Suprapubic skin (tissue), 4 donors: ENCODE measurements around the gene BLCAP. TPM values are rescaled to one million over a fixed set of nuclear protein-coding genes. Genes with fewer than 3 reads are reported as not detected.

ENCODE experiments used
- DNase-seq, 2 donors: peaks; one replicate each; pipeline ENCODE4 v3.0.0-alpha.2; 2019; ENCODE audit warnings: low spot score in 2 of 2
- H3K27ac ChIP-seq: fragments of 200-600 bp; sonication (generic); one replicate; pipeline ENCODE4 v1.5.1; 2019
- H3K27me3 ChIP-seq: fragments of 200-600 bp; sonication (generic); one replicate; pipeline ENCODE4 v1.5.1; 2019
- H3K36me3 ChIP-seq: fragments of 200-600 bp; sonication (generic); one replicate; pipeline ENCODE4 v1.5.1; 2019
- H3K4me1 ChIP-seq: fragments of 200-600 bp; sonication (generic); one replicate; pipeline ENCODE4 v1.5.1; 2019
- H3K4me3 ChIP-seq: fragments of 200-600 bp; sonication (generic); one replicate; pipeline ENCODE4 v1.5.1; 2019; ENCODE audit warnings: mild to moderate bottlenecking
- H3K9me3 ChIP-seq: fragments of 200-600 bp; sonication (generic); one replicate; pipeline ENCODE4 v1.5.1; 2019
- EP300 ChIP-seq: sonication (generic); formaldehyde crosslinking; IDR thresholded peaks from one replicate; pipeline ENCODE4 v1.6.1; 2017; ENCODE audit warnings: antibody characterized with exemption
- POLR2A ChIP-seq, 2 donors: fragments of 450-650 bp; IDR thresholded peaks; one replicate each; pipeline ENCODE4 v1.6.1; 2017; ENCODE audit warnings: antibody characterized with exemption in 2 of 2, mild to moderate bottlenecking in 2 of 2, moderate library complexity in 2 of 2
- POLR2AphosphoS5 ChIP-seq, 3 donors: sonication (generic); formaldehyde crosslinking; IDR thresholded peaks; one replicate each; pipeline ENCODE4 v1.6.1; 2017; ENCODE audit warnings: antibody characterized with exemption in 3 of 3
- WGBS: methylation state at CpG from one replicate; pipeline ENCODE4 v1.1.5; 2018; 5-methylcytosine and 5-hydroxymethylcytosine counted together
- total RNA-seq, 4 donors: library from RNA; depleted of rRNA; stranded (reverse); fragments of >200 nt; gene quantifications; one replicate each; pipeline ENCODE4 v1.1.0, GENCODE V29; 2016
- TF ChIP-seq, protein P1 (sequence below), 2 donors: fragments of 200-600 bp in 1 of 2; fragments of 450-650 bp in 1 of 2; sonication (generic) in 1 of 2; IDR thresholded peaks; one replicate each; pipeline ENCODE4 v1.5.1; 2016 to 2019; ENCODE audit warnings: antibody characterized with exemption in 2 of 2, mild to moderate bottlenecking in 1 of 2, moderate library complexity in 1 of 2

The BLCAP gene
- total RNA-seq, 4 donors from 2014 or later, result 126 to 198 (median 136) TPM

DNA sequence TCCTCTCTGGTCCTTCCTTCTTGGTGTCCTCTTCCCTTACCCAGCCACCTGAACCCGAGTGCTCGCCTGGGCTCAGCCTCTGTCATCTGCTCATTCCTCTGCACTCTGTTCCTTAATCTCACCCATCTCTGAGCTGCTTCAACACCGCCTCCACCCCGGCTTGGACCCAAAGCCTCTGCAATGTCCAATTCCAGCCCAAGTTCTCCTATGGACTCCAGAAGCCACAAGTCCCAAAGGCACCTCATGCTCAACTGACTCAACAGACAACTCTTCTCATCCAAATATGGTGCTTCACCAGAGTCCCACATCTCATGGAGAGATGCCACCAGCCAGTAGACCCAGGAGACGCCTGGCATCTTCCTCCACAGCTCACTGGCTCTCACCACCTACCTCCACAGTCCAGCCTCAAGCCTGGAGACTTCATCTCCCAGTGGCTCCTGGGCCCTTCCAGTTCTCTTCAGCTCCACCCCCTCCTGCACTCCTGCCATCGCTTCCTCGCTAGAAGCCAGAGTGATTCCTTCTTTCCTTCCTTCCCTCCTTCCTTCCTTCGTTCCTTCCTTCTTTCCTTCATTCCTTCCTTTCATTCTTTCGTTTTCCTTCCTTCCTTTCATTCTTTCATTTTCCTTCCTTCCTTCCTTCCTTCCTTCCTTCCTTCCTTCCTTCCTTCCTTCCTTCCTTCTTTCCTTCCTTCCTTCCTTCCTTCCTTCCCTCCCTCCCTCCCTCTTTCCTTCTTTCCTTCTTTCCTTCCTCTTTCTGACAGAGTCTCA is 47.6 kb downstream of the BLCAP start:
- WGBS, result 89% methylated on average over 9 of the region's 9 CpGs
- TF ChIP-seq POLR2A (IDR thresholded peaks at IDR 0.05) (no peak), POLR2AphosphoS5 (IDR thresholded peaks at IDR 0.05) (no peak), EP300 (no peak)
- TF ChIP-seq, protein P1, sequence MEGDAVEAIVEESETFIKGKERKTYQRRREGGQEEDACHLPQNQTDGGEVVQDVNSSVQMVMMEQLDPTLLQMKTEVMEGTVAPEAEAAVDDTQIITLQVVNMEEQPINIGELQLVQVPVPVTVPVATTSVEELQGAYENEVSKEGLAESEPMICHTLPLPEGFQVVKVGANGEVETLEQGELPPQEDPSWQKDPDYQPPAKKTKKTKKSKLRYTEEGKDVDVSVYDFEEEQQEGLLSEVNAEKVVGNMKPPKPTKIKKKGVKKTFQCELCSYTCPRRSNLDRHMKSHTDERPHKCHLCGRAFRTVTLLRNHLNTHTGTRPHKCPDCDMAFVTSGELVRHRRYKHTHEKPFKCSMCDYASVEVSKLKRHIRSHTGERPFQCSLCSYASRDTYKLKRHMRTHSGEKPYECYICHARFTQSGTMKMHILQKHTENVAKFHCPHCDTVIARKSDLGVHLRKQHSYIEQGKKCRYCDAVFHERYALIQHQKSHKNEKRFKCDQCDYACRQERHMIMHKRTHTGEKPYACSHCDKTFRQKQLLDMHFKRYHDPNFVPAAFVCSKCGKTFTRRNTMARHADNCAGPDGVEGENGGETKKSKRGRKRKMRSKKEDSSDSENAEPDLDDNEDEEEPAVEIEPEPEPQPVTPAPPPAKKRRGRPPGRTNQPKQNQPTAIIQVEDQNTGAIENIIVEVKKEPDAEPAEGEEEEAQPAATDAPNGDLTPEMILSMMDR (IDR thresholded peaks at IDR 0.05), result no peak
- Histone ChIP-seq H3K4me3 (no peak overlapping the region), H3K9me3 (no peaks in the 10 kb centered on the region), H3K27me3 (no peaks in the 10 kb centered on the region), H3K27ac (no peak overlapping the region), H3K4me1 (no peaks in the 10 kb centered on the region), H3K36me3 (no peaks in the 10 kb centered on the region)
- no peak for DNase-seq

DNA sequence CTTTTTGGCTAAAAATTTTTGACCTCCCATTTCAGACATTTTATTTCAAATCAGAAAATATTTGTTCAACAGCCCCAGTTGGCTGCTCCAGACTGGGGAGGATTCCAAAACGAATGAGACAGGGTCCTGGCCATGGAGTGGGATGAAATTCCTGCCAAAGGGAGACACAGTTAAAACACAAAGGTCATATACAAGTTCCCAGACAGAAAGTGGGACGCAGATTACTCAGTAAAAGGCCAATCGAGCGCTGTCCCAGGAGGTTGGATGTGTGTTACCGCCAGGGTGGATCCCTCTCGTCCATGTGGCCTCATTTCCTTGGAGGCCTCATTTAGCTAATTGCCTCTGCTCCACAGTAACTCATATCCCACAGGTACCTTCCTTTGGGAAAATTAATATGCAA is 48.4 kb downstream of the BLCAP start:
- DNase-seq, result no peak
- WGBS, result 77% methylated on average over 6 of the region's 6 CpGs

DNA sequence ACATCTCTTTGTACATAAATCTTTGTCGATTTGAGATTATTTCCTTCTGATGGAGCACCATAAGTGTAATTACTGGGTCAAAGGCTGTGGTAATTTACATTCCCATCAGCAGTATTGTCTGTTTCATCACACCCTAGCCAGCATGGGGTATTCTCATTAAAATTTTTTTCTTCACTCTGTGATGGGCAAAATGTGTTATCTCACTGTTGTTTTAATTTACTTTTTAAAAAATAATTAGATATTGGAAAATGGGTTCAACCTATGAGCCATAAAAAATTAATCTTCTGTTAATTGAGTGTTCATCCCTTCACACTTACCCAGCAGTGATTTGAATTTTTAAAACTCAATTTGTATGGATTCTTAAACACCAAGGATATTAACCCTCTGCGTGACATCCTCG is 50.6 kb downstream of the BLCAP start:
- no peaks in the 10 kb centered on the region for H3K27me3 ChIP-seq
- WGBS, result 62% methylated on average over 3 of the region's 3 CpGs
- no peaks in the 10 kb centered on the region for H3K36me3 ChIP-seq
- no peak for TF ChIP-seq POLR2AphosphoS5 (IDR thresholded peaks at IDR 0.05)
- no peak for TF ChIP-seq EP300
- no peak for TF ChIP-seq POLR2A (IDR thresholded peaks at IDR 0.05)
- TF ChIP-seq, protein P1 (IDR thresholded peaks at IDR 0.05), result no peak
- no peaks in the 10 kb centered on the region for H3K4me1 ChIP-seq
- no peak for DNase-seq
- H3K4me3 ChIP-seq, result no peak overlapping the region
- no peak overlapping the region for H3K27ac ChIP-seq
- no peaks in the 10 kb centered on the region for H3K9me3 ChIP-seq

More for the DNA sequence above, 48.4 kb downstream of the BLCAP start:
- H3K27me3 ChIP-seq, result no peaks in the 10 kb centered on the region
- H3K4me3 ChIP-seq, result no peak overlapping the region
- H3K4me1 ChIP-seq, result no peaks in the 10 kb centered on the region
- no peak overlapping the region for H3K27ac ChIP-seq
- no peak for TF ChIP-seq EP300
- TF ChIP-seq, protein P1 (IDR thresholded peaks at IDR 0.05), result no peak
- TF ChIP-seq POLR2AphosphoS5 (IDR thresholded peaks at IDR 0.05), result no peak
- no peaks in the 10 kb centered on the region for H3K36me3 ChIP-seq
- no peaks in the 10 kb centered on the region for H3K9me3 ChIP-seq

DNA sequence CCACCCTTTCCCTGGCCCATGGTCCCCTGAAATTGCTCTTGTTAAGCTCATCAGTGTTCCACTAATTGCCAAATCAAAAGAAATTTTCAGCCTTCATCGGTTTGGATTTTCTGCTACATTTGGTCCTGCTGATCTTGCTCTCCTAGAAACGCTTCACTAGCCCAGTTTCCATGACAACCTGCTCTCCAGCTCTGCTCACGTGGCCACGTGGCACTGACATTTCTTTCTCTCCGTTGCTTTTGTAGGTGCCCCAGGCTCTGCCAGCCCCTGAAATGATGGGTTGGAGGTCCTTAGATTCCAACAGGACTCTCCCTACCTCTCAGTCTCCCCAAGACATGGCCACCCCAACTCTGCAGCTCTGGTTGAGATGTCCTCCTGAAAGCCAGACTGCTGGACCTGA is 52.4 kb downstream of the BLCAP start:
- Histone ChIP-seq H3K27me3 (no peaks in the 10 kb centered on the region), H3K36me3 (no peaks in the 10 kb centered on the region), H3K4me1 (no peaks in the 10 kb centered on the region), H3K27ac (no peak overlapping the region), H3K9me3 (no peaks in the 10 kb centered on the region), H3K4me3 (no peak overlapping the region)
- no peak for DNase-seq
- WGBS, result 80% methylated on average over 5 of the region's 5 CpGs
- no peak for TF ChIP-seq POLR2A (IDR thresholded peaks at IDR 0.05)
- TF ChIP-seq, protein P1 (IDR thresholded peaks at IDR 0.05), result no peak
- TF ChIP-seq POLR2AphosphoS5 (IDR thresholded peaks at IDR 0.05), result no peak
- no peak for TF ChIP-seq EP300

DNA sequence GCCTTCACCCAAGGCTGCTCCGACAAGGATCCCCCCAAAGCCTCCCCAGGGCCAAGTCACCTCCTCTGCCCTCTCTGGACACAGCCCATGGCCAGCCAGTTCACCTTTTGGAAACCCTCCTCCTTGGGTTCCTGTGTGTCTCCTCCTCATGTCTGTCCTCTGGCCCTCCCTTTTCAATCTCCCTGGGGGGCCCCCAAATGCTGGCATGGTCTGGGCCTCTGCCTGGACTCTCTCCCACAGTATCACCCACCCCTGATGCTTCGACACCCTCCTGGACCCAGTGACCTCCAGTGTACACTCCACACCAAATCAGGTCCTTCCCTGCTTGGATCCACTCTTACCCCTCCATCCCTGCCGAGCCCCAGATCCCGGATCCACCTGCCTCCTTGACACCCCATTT is 53.3 kb downstream of the BLCAP start:
- DNase-seq, result no peak
- Histone ChIP-seq H3K4me3 (no peak overlapping the region), H3K27me3 (no peaks in the 10 kb centered on the region), H3K36me3 (no peaks in the 10 kb centered on the region), H3K27ac (no peak overlapping the region), H3K9me3 (no peaks in the 10 kb centered on the region), H3K4me1 (no peaks in the 10 kb centered on the region)
- TF ChIP-seq EP300 (no peak), POLR2AphosphoS5 (IDR thresholded peaks at IDR 0.05) (no peak), POLR2A (IDR thresholded peaks at IDR 0.05) (no peak)
- TF ChIP-seq, protein P1 (IDR thresholded peaks at IDR 0.05), result no peak
- WGBS, result 82% methylated on average over 4 of the region's 4 CpGs
